ENCODE results near the gene NUAK1. TPM values are rescaled to one million over a fixed set of nuclear protein-coding genes. Genes with fewer than 3 reads are reported as not detected.

NUAK1 gene
- total RNA-seq, 2 donors from 2014 or later, result 16.9 to 30.1 TPM

DNA sequence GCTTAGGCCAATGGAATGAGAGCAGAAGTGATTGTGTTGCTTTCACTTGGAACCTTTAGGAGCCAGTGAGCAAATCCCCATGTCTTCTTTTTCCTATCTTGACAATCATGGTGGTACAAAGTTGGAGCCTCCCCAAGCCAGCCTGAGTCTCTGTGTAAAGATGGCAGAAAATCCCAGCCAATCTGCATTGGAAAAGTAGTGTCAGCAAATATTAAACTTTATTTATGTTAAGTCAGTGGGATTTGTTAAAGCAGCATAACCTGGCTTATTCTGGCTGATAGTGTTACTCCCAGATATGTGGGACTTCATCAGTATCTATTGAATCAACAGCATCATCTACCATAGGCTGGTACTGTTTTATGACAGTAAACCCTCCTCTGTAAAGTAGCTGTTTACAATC is 2.2 kb upstream of the NUAK1 start:
- Histone ChIP-seq H3K36me3 (no peaks in the 10 kb centered on the region), H3K4me3 (peak overlapping the region; percentile 87 to 94), H3K27ac (peak overlapping the region; percentile 94 to 95), H3K4me1 (peaks cover 0 to 62% of the 10 kb centered on the region in 2 donors), H3K9me3 (no peaks in the 10 kb centered on the region), H3K27me3 (no peaks in the 10 kb centered on the region)
- TF ChIP-seq, protein P1, sequence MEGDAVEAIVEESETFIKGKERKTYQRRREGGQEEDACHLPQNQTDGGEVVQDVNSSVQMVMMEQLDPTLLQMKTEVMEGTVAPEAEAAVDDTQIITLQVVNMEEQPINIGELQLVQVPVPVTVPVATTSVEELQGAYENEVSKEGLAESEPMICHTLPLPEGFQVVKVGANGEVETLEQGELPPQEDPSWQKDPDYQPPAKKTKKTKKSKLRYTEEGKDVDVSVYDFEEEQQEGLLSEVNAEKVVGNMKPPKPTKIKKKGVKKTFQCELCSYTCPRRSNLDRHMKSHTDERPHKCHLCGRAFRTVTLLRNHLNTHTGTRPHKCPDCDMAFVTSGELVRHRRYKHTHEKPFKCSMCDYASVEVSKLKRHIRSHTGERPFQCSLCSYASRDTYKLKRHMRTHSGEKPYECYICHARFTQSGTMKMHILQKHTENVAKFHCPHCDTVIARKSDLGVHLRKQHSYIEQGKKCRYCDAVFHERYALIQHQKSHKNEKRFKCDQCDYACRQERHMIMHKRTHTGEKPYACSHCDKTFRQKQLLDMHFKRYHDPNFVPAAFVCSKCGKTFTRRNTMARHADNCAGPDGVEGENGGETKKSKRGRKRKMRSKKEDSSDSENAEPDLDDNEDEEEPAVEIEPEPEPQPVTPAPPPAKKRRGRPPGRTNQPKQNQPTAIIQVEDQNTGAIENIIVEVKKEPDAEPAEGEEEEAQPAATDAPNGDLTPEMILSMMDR (IDR thresholded peaks at IDR 0.05), result no peak
- no peak for DNase-seq (ENCODE audit: low spot score)

DNA sequence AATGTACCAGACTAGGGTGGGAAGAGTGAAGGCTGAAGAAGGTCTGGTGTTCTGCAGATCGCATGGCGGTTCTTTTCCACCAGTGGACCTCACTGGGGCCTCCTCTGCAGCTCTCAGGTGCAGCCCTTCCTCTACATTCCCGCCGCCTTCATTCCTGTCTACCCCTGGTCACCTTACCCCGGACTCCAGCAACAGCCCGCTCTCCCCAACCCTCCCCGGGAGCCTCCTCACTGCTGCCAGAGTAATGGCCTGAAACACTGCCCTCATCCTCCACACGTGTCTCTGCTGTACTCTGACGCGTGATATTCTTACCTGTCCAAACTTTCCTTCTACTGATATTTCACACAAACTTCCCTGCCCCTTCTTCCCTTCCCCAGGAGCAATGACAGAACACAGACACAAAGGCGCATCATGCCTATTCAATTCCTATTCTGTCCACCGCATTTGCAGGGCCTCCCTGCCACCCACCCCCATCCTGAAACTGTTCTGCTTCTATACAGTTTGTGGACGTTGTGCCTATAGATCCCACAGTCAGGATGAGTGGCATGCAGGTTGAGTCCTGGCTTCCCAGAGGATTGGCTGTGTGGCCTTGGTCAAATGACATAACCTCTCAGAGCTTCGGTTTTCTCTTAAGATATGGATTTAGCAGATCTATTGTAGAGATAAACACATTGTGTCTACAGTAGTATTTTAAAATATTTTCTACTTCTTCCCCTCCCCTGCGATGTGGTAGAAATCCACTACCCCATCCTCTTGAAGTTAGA is 1.7 kb upstream of the NUAK1 start:
- Histone ChIP-seq H3K4me3 (peak overlapping the region; percentile 87 to 94), H3K4me1 (peaks cover 0 to 62% of the 10 kb centered on the region in 2 donors)

GRCh38 chr12:106139422-106140171 is 843 bp upstream of the NUAK1 start:
- peak; percentile 81 for DNase-seq (ENCODE audit: low spot score)
- Histone ChIP-seq H3K9me3 (no peaks in the 10 kb centered on the region), H3K4me3 (peak overlapping the region; percentile 87 to 94), H3K27ac (peak overlapping the region; percentile 94 to 95), H3K4me1 (peaks cover 0 to 62% of the 10 kb centered on the region in 2 donors), H3K36me3 (no peaks in the 10 kb centered on the region), H3K27me3 (no peaks in the 10 kb centered on the region)
- TF ChIP-seq, protein P1 (IDR thresholded peaks at IDR 0.05), result no peak

More for the DNA sequence above, 1.7 kb upstream of the NUAK1 start:
- no peak for DNase-seq (ENCODE audit: low spot score)
- no peaks in the 10 kb centered on the region for H3K9me3 ChIP-seq
- TF ChIP-seq, protein P1 (IDR thresholded peaks at IDR 0.05), result no peak
- H3K27me3 ChIP-seq, result no peaks in the 10 kb centered on the region
- H3K27ac ChIP-seq, result peak overlapping the region; percentile 94 to 95
- no peaks in the 10 kb centered on the region for H3K36me3 ChIP-seq

GRCh38 chr12:106138357-106138632 is 459 bp downstream of the NUAK1 start:
- TF ChIP-seq, protein P1 (IDR thresholded peaks at IDR 0.05), result no peak
- Histone ChIP-seq H3K4me3 (peak overlapping the region; percentile 87 to 94), H3K4me1 (peaks cover 0 to 63% of the 10 kb centered on the region in 2 donors), H3K9me3 (no peaks in the 10 kb centered on the region), H3K27ac (peak overlapping the region; percentile 94 to 95), H3K36me3 (no peaks in the 10 kb centered on the region), H3K27me3 (no peaks in the 10 kb centered on the region)
- no peak for DNase-seq (ENCODE audit: low spot score)

DNA sequence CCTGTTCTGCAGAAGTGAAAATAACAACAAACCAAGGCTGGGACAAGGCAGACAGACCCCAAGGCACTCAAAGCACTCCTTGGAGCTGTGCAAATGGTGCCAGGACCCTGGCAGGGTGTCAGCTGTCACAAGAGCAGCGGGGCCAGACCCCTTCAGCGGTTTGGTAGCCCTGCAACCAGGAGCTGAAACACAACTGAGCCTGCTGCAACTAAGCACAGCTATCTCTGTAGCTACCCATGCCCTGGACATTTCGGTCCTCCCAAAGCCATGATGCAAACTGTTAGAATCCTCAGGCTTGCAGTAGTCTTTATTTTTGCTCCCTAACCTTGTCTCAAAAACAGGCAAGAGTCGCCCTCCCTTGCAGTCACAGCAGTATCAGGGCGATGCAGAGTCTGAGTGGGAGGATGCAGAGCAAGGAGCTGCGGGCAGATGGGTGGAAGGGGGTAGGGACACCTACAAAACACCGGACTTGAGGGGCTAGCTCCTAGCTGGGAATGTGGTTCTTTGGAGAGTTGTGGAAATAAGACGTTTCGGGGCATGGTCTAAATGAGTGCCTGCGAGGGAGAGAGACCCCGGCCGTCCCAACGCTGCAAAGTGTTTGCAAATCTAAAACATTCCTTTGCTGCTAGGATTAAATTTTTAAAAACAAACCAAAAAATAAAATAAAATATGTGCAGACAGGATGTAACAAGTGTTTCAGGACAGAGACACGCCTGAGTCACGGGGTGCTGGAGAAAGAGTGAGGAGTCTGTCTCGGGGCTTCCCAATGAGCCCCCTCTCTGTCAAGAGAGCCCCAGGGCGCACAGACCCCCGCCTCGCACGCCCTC is 1.0 kb downstream of the NUAK1 start:
- Histone ChIP-seq H3K36me3 (no peaks in the 10 kb centered on the region), H3K27ac (peak overlapping the region; percentile 94 to 95), H3K9me3 (no peaks in the 10 kb centered on the region), H3K4me3 (peak overlapping the region; percentile 87 to 94), H3K4me1 (peaks cover 0 to 67% of the 10 kb centered on the region in 2 donors), H3K27me3 (no peaks in the 10 kb centered on the region)
- TF ChIP-seq, protein P1 (IDR thresholded peaks at IDR 0.05), result no peak
- DNase-seq (ENCODE audit: low spot score), result no peak

Data from right atrium auricular region (tissue), 2 donors.